Stimulated activated CD8-positive, alpha-beta memory T cell treated with anti-CD3 and anti-CD28 coated beads, Interleukin-15, amount 100 ng/mL, for 48 hours (primary cell): ENCODE measurements around the gene HMGXB3.
"Not testable (repeated sequence)": the region's sequence is repeated elsewhere in the genome, so short reads cannot be mapped to it uniquely, and the experiment has no call there.

Experiments used
- DNase-seq, 2 donors: peaks; one replicate each; pipeline ENCODE4 v3.0.0-alpha.2; 2020; ENCODE audit warnings: low read depth in 2 of 2

HMGXB3 gene

GRCh38 chr5:150068961-150069645, 68.6 kb downstream of the HMGXB3 start:
- no peak for DNase-seq

DNA sequence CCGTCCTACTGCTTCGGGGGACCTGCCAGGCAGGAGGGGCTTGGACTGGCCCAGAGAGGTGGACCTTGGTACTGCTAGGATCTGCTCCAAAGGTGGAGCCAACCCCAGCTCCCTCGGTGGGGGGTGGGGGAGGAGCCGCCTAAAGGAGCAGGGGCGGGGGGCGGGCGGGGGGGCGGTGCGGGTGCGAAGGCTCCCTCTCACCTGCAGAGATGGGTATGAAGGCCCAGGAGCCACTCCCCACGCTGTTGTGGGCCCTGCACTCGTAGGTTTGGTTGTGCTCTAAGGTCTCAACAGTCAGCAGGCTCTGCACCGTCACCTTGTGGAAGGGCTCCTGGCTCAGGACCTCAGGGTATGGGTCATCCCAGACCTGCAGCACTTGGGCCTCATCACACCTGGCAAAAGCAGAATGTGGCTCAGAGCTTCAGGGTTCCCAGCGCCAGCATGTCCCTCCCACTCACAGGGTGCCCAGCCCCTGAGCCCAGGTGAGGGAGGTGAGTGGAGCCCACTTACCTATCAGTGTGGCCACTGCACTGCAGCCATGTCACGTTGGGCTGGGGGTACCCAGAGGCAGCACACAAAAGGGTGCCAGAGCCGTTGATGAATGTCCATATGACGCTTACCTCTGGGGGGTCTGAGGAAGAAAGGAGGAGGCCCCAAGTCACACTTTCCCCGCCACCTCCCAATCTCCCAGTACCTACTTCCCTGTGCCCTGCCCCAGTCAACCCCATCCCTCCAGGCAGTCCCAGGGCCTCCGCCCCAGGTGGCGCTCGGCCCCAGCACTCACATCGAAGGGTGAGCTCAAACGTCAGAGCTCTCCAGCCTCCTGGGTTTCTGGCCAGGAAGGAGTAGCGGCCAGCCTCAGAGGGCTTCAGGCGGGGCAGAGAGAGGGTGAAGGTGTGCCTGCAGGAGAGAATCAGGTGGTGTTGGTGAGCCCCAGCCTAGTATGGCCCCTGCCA, 69.4 kb downstream of the HMGXB3 start:
- DNase-seq, result no peak

DNA sequence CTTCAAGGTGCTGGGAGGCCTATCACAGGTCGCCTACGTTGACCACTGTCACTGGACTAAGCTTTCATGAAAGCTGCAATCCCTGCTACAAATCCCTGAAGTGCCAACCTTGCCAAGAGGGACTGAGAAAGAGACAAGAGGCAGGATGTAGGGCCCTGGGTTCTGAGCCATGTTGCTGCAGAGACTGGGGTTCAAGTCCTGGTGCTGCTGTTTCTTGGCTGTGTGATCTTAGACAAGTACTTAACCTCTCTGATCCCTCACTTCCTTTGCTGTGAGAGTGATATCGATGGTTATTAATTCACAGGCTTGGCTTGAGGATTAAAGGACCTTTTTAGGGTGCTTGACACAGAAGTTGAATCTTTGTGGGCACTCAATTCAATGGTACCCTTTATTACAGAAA, 70.3 kb downstream of the HMGXB3 start:
- no peak for DNase-seq

- DNase-seq, result no peak
Measured at GRCh38 chr5:150073086-150073625, 72.6 kb downstream of the HMGXB3 start.

DNA sequence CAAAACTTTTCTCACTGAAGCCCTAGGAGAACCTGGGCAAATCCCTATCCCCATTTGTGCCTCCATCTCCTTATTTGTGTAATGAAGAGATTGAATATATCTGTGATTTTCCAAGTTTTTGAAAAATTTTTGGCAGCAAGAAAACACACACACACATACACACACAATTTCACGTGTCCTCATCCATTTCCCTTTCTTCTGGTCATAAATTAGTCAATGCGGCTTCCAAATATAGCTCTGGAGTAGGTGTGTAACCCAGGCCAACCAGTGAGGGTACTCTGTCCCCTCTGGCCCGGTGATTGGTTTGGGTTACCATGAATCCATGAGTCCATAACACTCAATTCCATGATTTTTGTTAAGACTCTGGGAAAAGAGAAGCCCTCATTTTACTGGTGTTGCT, 73.1 kb downstream of the HMGXB3 start:
- no peak for DNase-seq

GRCh38 chr5:150075233-150075632, 74.7 kb downstream of the HMGXB3 start:
- DNase-seq, result no peak

DNA sequence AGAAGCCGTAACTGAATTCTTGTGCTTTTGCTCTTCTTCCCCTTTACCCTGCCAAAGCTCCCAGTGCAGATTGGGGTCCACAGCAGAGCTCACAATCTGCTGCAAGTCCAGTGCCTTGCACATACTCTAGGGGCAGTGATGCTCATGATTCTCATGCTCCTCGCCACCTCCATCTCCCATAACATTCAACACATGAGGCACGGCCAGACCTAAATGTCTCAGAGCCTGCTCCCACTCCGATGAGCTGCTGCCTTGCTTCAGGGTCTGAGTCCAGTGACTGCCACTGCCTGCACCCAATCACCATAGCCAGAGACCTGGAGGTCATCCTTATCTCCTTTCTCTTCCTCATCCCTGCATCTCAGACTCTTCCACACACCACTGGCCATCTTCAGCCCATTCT, 75.3 kb downstream of the HMGXB3 start:
- no peak for DNase-seq

GRCh38 chr5:150077060-150077459, 76.5 kb downstream of the HMGXB3 start:
- DNase-seq, result no peak

DNA sequence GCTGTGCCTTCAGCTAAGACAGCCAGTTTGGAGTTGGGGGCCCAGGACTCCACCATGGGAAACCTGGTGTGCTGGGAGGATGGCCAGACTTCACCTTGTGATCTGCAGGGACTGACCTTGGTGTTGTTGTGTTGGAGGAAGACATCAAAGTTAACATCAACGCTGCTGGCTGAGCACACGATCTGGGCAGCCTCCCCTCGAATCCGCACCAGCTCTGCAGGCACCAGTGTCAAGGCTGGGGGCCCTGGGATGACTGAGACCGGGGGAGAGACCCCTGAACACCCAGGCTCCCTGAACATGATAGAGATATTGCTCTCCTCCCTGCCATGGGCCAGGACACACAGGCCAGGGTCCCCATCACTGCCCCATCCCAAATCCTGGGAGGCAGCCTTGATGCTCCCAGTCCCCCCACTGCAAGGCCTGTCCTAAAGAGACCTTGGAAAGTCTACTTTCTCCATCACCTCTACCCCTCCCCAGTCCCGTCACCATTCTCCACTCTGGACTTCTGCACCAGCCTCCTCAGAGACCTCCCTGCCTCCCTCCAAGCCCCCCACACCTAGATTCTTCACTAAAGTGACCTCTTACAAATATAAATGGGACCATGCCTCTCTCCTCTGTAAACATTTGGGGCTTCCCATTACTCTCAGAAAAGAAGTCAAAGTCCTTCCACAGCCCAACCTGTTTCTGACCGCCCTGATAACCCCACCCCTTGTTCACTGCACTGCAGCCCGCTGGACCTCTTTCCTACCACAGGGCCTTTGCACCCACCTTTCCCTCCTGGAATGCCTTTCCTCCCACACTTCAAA, 77.7 kb downstream of the HMGXB3 start:
- DNase-seq, result no peak

DNA sequence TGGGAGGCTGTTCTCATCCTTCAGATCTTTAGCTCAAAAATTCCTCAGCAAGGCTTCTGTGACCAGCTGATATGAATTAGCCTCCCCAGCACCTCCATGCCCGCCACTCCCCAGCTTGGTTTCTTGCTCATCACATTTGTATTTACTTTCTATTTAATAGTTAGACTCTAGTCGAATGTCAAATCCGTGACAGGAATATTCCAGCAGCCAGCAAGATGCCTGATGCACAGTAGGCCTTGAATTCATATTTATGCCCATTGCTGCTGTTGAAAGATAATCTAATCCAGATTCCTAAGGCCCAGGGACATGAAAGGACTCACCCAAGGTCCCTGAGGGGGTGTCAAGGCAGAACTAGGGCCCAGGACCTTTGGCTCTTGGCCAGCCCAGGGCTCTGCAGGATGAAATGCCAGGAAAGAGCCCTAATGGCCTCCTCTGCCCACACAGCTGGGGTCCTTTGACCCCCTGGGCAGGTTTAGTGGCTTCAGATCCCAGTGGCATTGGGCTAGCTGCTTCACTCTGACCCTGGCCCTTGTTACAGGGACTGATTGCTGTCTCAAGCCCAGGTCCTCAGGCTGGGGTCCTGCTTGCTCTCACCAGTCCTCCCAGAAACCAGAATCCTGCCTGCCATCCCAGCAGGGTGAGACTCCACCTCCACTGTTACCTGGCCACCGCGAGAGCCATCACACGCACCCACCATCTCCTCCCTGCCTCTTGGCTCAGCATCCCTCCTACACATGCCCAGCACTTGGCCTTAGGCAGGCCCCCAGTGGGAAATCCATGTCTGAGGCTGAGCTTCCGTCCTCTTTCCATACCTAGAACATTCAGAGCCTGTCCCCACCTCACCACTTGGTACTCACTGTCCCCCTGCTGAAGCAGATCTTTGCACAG, 78.5 kb downstream of the HMGXB3 start:
- DNase-seq, result no peak

GRCh38 chr5:150079909-150080461, 79.4 kb downstream of the HMGXB3 start:
- no peak for DNase-seq

- no peak for DNase-seq
Measured at GRCh38 chr5:150080696-150081435, 80.3 kb downstream of the HMGXB3 start.

DNA sequence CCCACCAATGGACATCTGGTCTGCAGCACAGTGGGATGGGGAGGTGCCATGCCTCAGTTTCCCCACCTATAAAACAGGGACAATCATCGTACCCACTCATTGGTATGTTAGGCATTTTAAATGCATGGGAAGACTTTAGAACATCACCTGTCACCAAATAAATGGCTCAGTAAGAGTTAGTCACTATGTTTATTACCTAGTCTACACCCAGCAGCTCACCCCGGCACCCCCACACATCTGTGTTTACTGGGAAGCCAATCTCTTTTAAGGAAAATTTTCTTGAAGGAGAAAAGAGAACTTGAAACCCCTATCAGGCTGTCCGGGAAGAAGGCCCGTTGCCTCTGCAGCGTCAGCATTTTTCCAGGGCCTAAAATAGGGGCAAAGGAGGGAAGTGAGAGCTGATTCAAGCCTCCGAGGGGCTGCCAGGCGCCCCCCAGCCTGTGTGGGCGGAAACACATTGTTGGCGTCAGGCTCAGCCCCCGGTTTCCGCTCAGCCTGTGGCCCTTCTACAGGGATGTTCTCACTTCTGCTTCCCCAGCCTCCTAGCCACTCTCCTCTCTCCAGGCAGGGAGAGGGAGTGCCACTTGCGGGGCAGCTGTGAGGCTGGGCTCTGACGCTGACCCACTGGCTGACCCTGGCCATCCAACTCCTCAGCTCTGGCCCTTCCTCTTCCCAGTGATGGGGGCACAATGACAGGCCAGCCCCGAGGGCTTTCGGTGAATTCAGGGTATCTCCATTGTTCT, 81.2 kb downstream of the HMGXB3 start:
- no peak for DNase-seq

- no peak for DNase-seq
Measured at GRCh38 chr5:150082374-150082773, 81.8 kb downstream of the HMGXB3 start.

- DNase-seq, result no peak
Measured at GRCh38 chr5:150082889-150083288, 82.3 kb downstream of the HMGXB3 start.

DNA sequence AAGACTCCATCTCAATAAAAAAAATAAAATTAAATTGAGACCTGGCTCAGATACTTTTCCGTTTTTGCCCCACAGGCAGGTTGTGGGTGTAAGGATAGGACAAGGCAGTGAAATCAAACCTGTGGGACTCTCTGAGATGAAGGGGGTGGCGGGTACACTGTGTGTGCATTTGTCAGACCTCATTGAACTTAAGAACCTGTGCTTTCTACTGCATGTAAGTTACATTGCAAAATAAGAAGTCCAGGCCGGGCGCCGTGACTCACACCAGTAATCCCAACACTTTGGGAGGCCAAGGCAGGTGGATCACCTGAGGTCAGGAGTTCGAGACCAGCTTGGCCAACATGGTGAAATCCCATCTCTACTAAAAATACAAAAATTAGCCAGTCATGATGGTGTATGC, 84.2 kb downstream of the HMGXB3 start:
- DNase-seq, result not testable (repeated sequence)

DNA sequence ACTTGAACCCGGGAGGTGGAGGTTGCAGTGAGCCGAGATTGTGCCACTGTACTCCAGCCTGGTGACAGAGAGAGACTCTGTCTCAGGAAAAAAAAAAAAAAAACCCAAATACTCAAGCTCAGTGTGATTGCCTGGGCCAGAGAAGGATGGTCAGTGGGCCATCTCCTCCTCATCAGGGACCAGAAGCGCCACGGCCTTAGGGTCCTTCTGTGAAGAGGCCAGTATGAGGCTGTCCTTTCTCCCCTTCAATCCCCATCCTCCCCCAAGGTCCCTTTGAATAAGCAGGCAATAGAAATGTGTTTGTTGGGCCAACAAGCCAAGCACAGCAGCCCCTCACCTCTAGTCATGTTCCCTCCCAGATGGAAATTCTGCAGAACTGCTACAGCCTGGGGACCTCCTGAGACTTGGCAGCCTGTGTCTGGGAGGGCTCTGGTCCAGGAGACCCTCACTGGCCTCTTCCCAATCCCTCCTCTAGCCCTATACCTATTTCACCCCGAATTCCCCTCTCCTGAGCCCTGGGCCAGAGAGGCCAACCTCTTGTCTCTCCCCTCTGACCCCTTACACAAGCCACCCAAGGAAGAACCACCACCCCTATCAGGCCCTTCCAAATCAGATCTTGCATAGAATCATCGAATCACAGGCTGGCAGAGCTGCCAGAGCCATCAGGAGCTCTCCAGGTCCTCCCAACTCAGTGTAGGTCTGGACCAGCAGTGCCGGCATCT, 84.8 kb downstream of the HMGXB3 start:
- DNase-seq, result no peak

GRCh38 chr5:150085950-150086715, 85.6 kb downstream of the HMGXB3 start, which contains the start of gene CSF1R:
CSF1R (minus strand) TSS chr5:150086554; CDS start chr5:150086427, 127 bp downstream.
- no peak for DNase-seq
